ENCODE data around the gene AHDC1. TPM values are rescaled to one million over a fixed set of nuclear protein-coding genes. Genes with fewer than 3 reads are reported as not detected.

Gene AHDC1
- total RNA-seq, 3 donors from 2014 or later: 13.7 to 58.6 (median 18.7) TPM

DNA sequence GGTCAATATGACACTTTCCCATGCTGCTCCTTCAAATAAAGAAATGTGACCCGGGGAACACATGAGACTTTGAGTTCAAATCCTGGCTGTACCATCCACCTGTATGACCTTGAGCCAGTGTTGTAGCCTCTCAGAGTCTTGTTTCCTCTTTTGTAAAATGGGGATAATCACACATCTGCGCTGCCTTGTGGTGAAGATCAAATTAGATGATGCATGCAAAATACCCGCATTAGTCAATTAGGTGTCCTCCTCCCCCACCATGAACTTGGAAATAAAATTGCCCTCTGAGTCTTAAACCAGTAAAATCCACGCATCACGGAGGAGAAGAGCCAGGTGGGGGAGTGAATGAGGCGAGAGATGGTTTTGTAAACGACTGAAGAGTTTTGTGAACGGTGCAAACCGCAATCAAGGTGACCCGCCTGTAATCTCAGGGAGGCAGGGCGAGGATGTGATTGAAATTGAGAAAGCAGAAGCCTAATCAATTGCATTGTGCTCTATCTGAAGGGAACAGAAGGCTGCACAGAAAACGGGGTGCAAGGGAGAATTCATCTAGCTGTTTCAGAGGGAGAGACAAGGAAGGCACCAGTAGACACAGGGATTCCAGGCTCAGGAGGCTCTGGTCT is 5.8 kb upstream of the AHDC1 start:
- intact Hi-C loops (cut with DNase I, micrococcal nuclease): loop anchor here (5.0 to 10.0 kb wide), 2 partner anchors 53 to 195 kb away; no protein-coding TSS in a partner anchor
- Histone ChIP-seq H3K4me1 (ENCODE audit: low read depth) (no peaks in the 10 kb centered on the region), H3K9me3 (no peaks in the 10 kb centered on the region), H3K4me3 (no peak overlapping the region), H3K36me3 (ENCODE audit: low read depth) (no peaks in the 10 kb centered on the region)
- no peak for ATAC-seq
- no peak for DNase-seq
- TF ChIP-seq, protein P1, sequence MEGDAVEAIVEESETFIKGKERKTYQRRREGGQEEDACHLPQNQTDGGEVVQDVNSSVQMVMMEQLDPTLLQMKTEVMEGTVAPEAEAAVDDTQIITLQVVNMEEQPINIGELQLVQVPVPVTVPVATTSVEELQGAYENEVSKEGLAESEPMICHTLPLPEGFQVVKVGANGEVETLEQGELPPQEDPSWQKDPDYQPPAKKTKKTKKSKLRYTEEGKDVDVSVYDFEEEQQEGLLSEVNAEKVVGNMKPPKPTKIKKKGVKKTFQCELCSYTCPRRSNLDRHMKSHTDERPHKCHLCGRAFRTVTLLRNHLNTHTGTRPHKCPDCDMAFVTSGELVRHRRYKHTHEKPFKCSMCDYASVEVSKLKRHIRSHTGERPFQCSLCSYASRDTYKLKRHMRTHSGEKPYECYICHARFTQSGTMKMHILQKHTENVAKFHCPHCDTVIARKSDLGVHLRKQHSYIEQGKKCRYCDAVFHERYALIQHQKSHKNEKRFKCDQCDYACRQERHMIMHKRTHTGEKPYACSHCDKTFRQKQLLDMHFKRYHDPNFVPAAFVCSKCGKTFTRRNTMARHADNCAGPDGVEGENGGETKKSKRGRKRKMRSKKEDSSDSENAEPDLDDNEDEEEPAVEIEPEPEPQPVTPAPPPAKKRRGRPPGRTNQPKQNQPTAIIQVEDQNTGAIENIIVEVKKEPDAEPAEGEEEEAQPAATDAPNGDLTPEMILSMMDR (IDR thresholded peaks at IDR 0.05): no peak

DNA sequence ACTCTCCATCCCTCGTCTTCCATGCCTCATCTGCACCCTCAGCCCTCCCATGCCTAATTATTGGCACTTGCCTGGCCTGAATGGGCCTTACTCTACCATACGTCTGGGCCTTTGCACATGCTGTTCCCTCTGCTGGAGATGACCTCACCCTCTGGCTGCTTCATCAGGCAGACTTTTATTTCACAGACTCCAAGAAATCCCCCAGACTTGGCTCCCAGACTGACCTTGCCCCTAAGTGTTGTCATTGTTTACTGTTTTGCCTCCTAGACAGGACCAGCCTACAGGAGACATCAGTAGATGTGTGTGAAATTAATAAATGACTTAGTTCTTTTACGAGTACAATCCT is 5.2 kb upstream of the AHDC1 start:
- ATAC-seq: no peak
- no peak for DNase-seq
- Histone ChIP-seq H3K9me3 (no peaks in the 10 kb centered on the region), H3K36me3 (ENCODE audit: low read depth) (no peaks in the 10 kb centered on the region), H3K4me1 (ENCODE audit: low read depth) (no peaks in the 10 kb centered on the region), H3K4me3 (no peak overlapping the region)
- TF ChIP-seq, protein P1 (IDR thresholded peaks at IDR 0.05): no peak
- intact Hi-C loops (cut with DNase I, micrococcal nuclease): loop anchor here (5.0 to 10.0 kb wide), 2 partner anchors 53 to 194 kb away; no protein-coding TSS in a partner anchor

DNA sequence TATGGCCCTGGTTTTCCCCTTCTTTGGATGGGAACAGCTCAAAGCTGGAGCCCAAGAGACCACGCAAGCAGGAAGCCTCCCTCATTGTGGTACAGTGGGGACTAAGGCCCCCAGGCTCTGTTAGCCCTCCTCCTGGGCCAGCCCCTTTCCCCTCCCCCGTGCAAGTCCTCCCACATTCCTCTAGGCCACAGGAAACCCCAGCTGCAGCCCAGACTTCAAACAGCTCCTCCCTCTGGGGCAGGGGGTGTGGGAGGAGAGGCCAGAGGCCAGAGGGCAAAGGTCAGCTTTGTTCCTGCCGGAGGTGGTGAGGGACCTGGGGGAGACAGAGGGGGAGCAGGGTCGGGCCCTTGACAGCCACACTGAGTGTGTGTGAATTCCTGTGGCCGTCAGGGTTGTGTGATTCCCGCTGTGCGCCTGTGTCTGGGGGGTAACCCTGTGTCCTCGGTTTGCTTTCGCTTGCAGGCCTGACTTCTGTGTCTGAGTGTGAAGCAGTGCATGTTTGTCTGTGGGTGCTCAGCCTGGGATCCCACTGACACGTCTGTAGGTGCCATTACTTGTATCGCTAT is 3.4 kb upstream of the AHDC1 start:
- TF ChIP-seq, protein P1 (IDR thresholded peaks at IDR 0.05): no peak
- no peaks in the 10 kb centered on the region for H3K36me3 ChIP-seq (ENCODE audit: low read depth)
- peaks cover 4% of the 10 kb centered on the region for H3K4me1 ChIP-seq (ENCODE audit: low read depth)
- no peaks in the 10 kb centered on the region for H3K9me3 ChIP-seq
- ATAC-seq (no peak), DNase-seq (no peak)
- H3K4me3 ChIP-seq: no peak overlapping the region
- intact Hi-C loops (cut with DNase I, micrococcal nuclease): loop anchor here (5.0 to 10.0 kb wide), 2 partner anchors 55 to 193 kb away; no protein-coding TSS in a partner anchor

DNA sequence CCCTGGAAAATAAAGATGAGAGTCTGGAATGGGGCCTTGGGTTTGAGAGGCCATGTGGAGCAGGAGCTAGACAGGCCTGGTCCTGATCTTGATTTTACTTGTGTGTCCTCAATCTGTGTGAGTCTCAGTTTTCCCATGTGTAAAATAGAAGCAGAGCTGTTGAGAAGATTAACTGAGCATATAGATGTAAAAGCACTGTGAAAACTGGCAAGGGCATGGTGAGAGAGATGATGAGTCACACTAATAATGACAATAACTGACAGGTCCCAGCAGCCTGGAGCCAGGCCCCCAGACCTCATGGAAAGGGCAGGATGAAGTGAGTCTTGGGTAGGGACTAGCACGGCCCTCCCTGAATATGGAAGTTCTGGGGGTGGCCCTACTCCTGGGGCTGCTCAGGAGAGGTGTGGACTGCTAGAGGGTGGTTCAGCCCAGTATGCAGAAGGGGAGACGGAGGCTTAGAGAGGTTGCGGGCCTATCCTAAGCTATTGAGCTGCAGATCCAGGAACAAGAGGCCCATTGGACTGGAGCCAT is 2.8 kb upstream of the AHDC1 start:
- TF ChIP-seq, protein P1 (IDR thresholded peaks at IDR 0.05): no peak
- Histone ChIP-seq H3K36me3 (ENCODE audit: low read depth) (no peaks in the 10 kb centered on the region), H3K9me3 (no peaks in the 10 kb centered on the region), H3K4me3 (no peak overlapping the region), H3K4me1 (ENCODE audit: low read depth) (peaks cover 9% of the 10 kb centered on the region)
- DNase-seq (no peak), ATAC-seq (no peak)
- intact Hi-C loops (cut with DNase I, micrococcal nuclease): loop anchor here (5.0 to 10.0 kb wide), 2 partner anchors 56 to 192 kb away; no protein-coding TSS in a partner anchor

DNA sequence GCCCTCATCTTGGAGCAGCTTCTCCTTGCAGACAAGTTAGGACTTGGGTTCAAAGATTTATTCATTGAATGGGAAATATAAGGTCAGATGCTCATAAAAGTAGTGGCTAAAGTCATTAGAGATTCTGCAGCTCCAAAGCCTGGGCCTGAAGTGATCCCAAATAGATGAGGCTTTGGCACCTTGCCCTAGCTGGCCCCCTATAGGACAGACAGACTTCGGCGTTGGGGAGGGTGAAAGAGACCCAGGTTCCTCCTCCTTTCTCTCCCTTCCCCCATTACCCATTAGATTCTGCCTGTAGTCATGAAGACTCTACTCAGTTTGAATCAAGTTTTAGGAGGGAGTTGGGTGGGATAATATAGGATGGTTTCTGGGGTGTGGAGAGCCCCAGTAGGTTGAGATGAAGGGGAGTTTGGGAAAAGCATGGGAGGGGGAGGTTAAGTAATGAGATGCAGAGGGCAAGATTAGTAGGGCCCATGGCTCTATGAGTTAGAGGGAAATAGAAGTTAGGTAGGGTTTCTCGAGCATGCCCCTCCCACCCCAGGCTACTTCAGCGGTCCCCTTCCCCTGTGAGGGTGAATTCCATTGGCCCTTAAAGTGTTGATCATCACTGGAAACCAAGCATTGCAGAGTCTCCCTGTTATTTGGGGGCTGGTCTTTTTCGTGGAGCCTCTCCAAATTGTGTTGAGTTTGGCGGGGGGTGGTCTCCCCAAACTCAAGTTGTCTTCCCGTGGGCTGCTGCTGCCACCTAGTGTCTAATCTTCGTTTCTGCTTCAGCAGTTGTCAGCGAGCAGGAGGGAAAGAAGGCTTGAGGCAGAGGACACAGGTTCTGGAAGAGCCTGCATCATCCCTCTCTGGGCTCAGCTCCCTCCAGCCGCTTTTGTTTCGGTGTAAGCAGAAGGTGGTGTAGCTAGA is 2.1 kb upstream of the AHDC1 start:
- Histone ChIP-seq H3K36me3 (ENCODE audit: low read depth) (no peaks in the 10 kb centered on the region), H3K9me3 (no peaks in the 10 kb centered on the region), H3K4me3 (no peak overlapping the region), H3K4me1 (ENCODE audit: low read depth) (peaks cover 16% of the 10 kb centered on the region)
- no peak for ATAC-seq
- intact Hi-C loops (cut with DNase I, micrococcal nuclease): loop anchor here (5.0 to 10.0 kb wide), 2 partner anchors 56 to 191 kb away; no protein-coding TSS in a partner anchor
- DNase-seq: peak in 2 of 3 donors; percentile 57 to 66
- TF ChIP-seq, protein P1 (IDR thresholded peaks at IDR 0.05): peak; percentile 53
